K562 (cell line): Measurements from ENCODE around the gene POLR1H. TPM values are rescaled to one million over a fixed set of nuclear protein-coding genes. Genes with fewer than 3 reads are reported as not detected.
A peak's percentile ranks its signal among the peaks of the same experiment; 100 is the strongest.

ENCODE experiments used
- ATAC-seq: fragments of 200-7000 bp; cut with Tn5 transposase; 3 replicates; pipeline ENCODE4 v1.9.1; 2020; ENCODE audit warnings: moderate library complexity
- BruUV-seq: library from RNA; stranded (reverse); fragments of 400-500 nt; replicated peaks from 2 replicates; lab custom pipeline; 2021; lab: Mats Ljungman, UMichigan
- CTCF ChIA-PET: fragments of 300-600 bp; formaldehyde crosslinking; extraction: SDS; loops from one replicate; lab custom pipeline; 2021; ENCODE audit warnings: low intra/inter-chr PET ratio; lab: Yijun Ruan, JAX
- POLR2A ChIA-PET: fragments of 300-600, 350-650 bp; sonication (Branson Sonifier 250); formaldehyde crosslinking; extraction: SDS; loops from one replicate; lab custom pipeline; 2021; ENCODE audit warnings: antibody characterized with exemption, inconsistent platforms; lab: Yijun Ruan, JAX
- DNase-seq, 4 experiments: peaks; one replicate each; pipeline versions ENCODE4 v3.0.0 to v3.0.0-alpha.2; 2011 to 2018; ENCODE audit warnings: low spot score in 3 of 4, mixed read lengths in 3 of 4; ENCODE audit errors: extremely low read depth in 1 of 4
- FAIRE-seq: peaks from 2 replicates; lab custom pipeline; 2011; peaks lifted over from hg19 to GRCh38; lab: Jason Lieb, UNC
- H2AFZ ChIP-seq: 2 replicates; pipeline ENCODE4 v1.6.0; 2011; ENCODE audit warnings: low read depth, low read length, control low read depth, inconsistent platforms
- H3K27ac ChIP-seq: fragments of 200-600 bp; 3 replicates; pipeline ENCODE4 v1.8.0; 2011; ENCODE audit warnings: low read depth, mild to moderate bottlenecking, control low read depth, inconsistent platforms, low read length, moderate library complexity, mixed read lengths; ENCODE audit errors: extremely low read depth
- H3K27me3 ChIP-seq, 2 experiments: fragments of 300-600 bp in 1 of 2; 2 replicates in 1 of 2; 3 replicates in 1 of 2; pipeline versions ENCODE4 v1.6.0 to v1.8.0; 2011; ENCODE audit warnings: inconsistent platforms in 2 of 2, low read length in 2 of 2, mild to moderate bottlenecking in 1 of 2, mixed read lengths in 1 of 2, moderate library complexity in 1 of 2; ENCODE audit not compliant: control insufficient read depth in 2 of 2, insufficient read depth in 2 of 2
- H3K36me3 ChIP-seq: fragments of 300-600 bp; 3 replicates; pipeline ENCODE4 v1.8.0; 2011; ENCODE audit warnings: mild to moderate bottlenecking, low read length, inconsistent platforms; ENCODE audit not compliant: control insufficient read depth, insufficient read depth
- H3K4me1 ChIP-seq, 2 experiments: fragments of 200-600 bp in 1 of 2; replicated peaks in 1 of 2; 2 replicates in 1 of 2; 3 replicates in 1 of 2; pipeline versions ENCODE4 v1.5.1 to v1.8.0; 2011; ENCODE audit warnings: inconsistent platforms in 2 of 2, low read length in 2 of 2, mild to moderate bottlenecking in 1 of 2, mixed read lengths in 1 of 2, moderate library complexity in 1 of 2; ENCODE audit not compliant: control insufficient read depth in 2 of 2, insufficient read depth in 2 of 2
- H3K4me2 ChIP-seq: 2 replicates; pipeline ENCODE4 v1.6.1; 2011; ENCODE audit warnings: low read length, control low read depth, inconsistent platforms, mixed read lengths; ENCODE audit not compliant: insufficient read depth
- H3K4me3 ChIP-seq: fragments of 200-600 bp; sonication (generic), shearing (Covaris generic); 2 replicates; pipeline ENCODE4 v1.5.1; 2016; ENCODE audit warnings: control low read depth, inconsistent platforms
- H3K79me2 ChIP-seq: fragments of 200-600 bp; 3 replicates; pipeline ENCODE4 v1.8.0; 2011; ENCODE audit warnings: low read length, inconsistent platforms; ENCODE audit not compliant: control insufficient read depth, insufficient read depth
- H3K9ac ChIP-seq, 2 experiments: 2 replicates each; pipeline versions ENCODE4 v1.6.0 to v1.6.1; 2011; ENCODE audit warnings: low read depth in 2 of 2, low read length in 2 of 2, control low read depth in 1 of 2, inconsistent platforms in 1 of 2, mild to moderate bottlenecking in 1 of 2, mixed read lengths in 1 of 2; ENCODE audit not compliant: insufficient read depth in 1 of 2
- H3K9me1 ChIP-seq: one replicate; pipeline ENCODE4 v1.6.0; 2011; ENCODE audit warnings: inconsistent platforms, mild to moderate bottlenecking, low read length, moderate library complexity; ENCODE audit not compliant: control insufficient read depth, insufficient read depth
- H3K9me3 ChIP-seq: replicated peaks from 2 replicates; pipeline ENCODE4 v1.5.1; 2011; ENCODE audit warnings: low read depth, low read length, inconsistent platforms; ENCODE audit not compliant: control insufficient read depth, insufficient read depth
- H4K20me1 ChIP-seq: replicated peaks from 2 replicates; pipeline ENCODE4 v1.6.1; 2011; ENCODE audit warnings: low read length, inconsistent platforms, mixed read lengths; ENCODE audit not compliant: control insufficient read depth, insufficient read depth
- ATF7 ChIP-seq: fragments of 450-650 bp; IDR thresholded peaks from 2 replicates; pipeline ENCODE4 v1.7.1; 2014; ENCODE audit warnings: mild to moderate bottlenecking, moderate library complexity
- BCL6 ChIP-seq: fragments of 250-450 bp; sonication (Bioruptor Pico); IDR thresholded peaks from 2 replicates; pipeline ENCODE4 v1.4.0; 2020
- CHD2 ChIP-seq: IDR thresholded peaks from 2 replicates; pipeline ENCODE4 v1.6.1; 2011; ENCODE audit warnings: low read depth, low read length
- COPS2 ChIP-seq: fragments of 450-650 bp; conservative IDR thresholded peaks from 2 replicates; pipeline ENCODE4 v1.6.1; 2016; ENCODE audit warnings: mild to moderate bottlenecking, moderate library complexity
- HDAC8 ChIP-seq: fragments of 450-650 bp; IDR thresholded peaks from 2 replicates; pipeline ENCODE4 v1.6.1; 2016; ENCODE audit warnings: mild to moderate bottlenecking, missing genetic modification characterization, moderate library complexity, missing compliant biosample characterization
- MYNN ChIP-seq, 2 experiments: sonication (generic); formaldehyde crosslinking in 1 of 2; IDR thresholded peaks; 2 replicates each; pipeline versions ENCODE4 v1.5.0 to v1.6.1; 2016 to 2020; ENCODE audit warnings: antibody characterized with exemption in 1 of 2, missing genetic modification reagents in 1 of 2
- PCBP2 ChIP-seq: fragments of 200-400 bp; formaldehyde crosslinking; IDR thresholded peaks from 2 replicates; pipeline ENCODE4 v1.6.1; 2018; ENCODE audit warnings: low read length, low read depth, mild to moderate bottlenecking, moderate library complexity; ENCODE audit not compliant: poor library complexity, severe bottlenecking
- PHF8 ChIP-seq: fragments of 200-600 bp; sonication (generic); IDR thresholded peaks from 2 replicates; pipeline ENCODE4 v1.6.1; 2012; ENCODE audit warnings: mixed run types, mild to moderate bottlenecking, inconsistent platforms, low read length, moderate library complexity, borderline replicate concordance
- SUPT5H ChIP-seq: fragments of 450-650 bp; IDR thresholded peaks from 2 replicates; pipeline ENCODE4 v1.6.1; 2016
- TAL1 ChIP-seq: fragments of 450-650 bp; IDR thresholded peaks from 2 replicates; pipeline ENCODE4 v1.6.1; 2016; ENCODE audit warnings: mild to moderate bottlenecking
- WHSC1 ChIP-seq: IDR thresholded peaks from one replicate; pipeline ENCODE4 v1.6.1; 2012; ENCODE audit warnings: low read length, control low read depth, inconsistent platforms
- ZNF263 ChIP-seq: sonication (generic); formaldehyde crosslinking; IDR thresholded peaks from 2 replicates; pipeline ENCODE4 v1.8.0; 2022; ENCODE audit warnings: mild to moderate bottlenecking, missing genetic modification reagents, borderline replicate concordance
- ZNF778 ChIP-seq: fragments of 450-650 bp; formaldehyde crosslinking; IDR thresholded peaks from 2 replicates; pipeline ENCODE4 v1.4.0; 2020; ENCODE audit warnings: mild to moderate bottlenecking, moderate library complexity
- WGBS: fragments of 100-300 bp; shearing (Covaris generic); methylation state at CpG from one replicate; pipeline ENCODE4 v1.1.6; 2016; ENCODE audit warnings: low coverage, mixed read lengths; ENCODE audit not compliant: insufficient coverage; ENCODE audit errors: missing lambda C conversion rate; 5-methylcytosine and 5-hydroxymethylcytosine counted together
- in situ Hi-C: fragments of 300-500 bp; cut with MboI; formaldehyde crosslinking; loops from 4 replicates; pipeline ENCODE4 v1.15.0; 2018; ENCODE audit warnings: inconsistent platforms, mixed read lengths
- intact Hi-C: fragments of 100-400 bp; cut with micrococcal nuclease; formaldehyde crosslinking; loops from 2 replicates; pipeline ENCODE4 v1.14.2; 2022
- polyA plus RNA-seq, 8 experiments: library from polyadenylated mRNA; depleted of rRNA in 4 of 8; stranded (reverse) in 5 of 8; unstranded in 3 of 8; fragments of >200 nt; fragmentation: Nextera tagmentation in 2 of 8; fragmentation: Illumina TruSeq in 1 of 8; extraction: Ambion mirVana in 2 of 8; extraction: Trizol in 1 of 8; gene quantifications; 2 replicates each; pipeline versions ENCODE4 v1.2.1 to v1.2.3, GENCODE V29; 2011 to 2014; ENCODE audit warnings: inconsistent platforms in 1 of 8, missing spikeins in 1 of 8
- total RNA-seq, 7 experiments: library from RNA; depleted of rRNA in 6 of 7; stranded (reverse); fragments of >200 nt in 6 of 7; fragmentation: Illumina TruSeq in 2 of 7; extraction: Trizol in 2 of 7; gene quantifications; 2 replicates each; pipeline versions ENCODE4 v1.2.1 to v1.2.3, GENCODE V29; 2011 to 2021; ENCODE audit warnings: low replicate concordance in 1 of 7
- TF ChIP-seq, protein P1 (sequence below): fragments of 250-450 bp; sonication (Bioruptor Pico); IDR thresholded peaks from 2 replicates; pipeline ENCODE4 v1.8.0; 2022; ENCODE audit warnings: inconsistent platforms, mild to moderate bottlenecking, moderate library complexity, borderline replicate concordance
- TF ChIP-seq, protein P2 (sequence below): fragments of 250-450 bp; sonication (Bioruptor Pico); IDR thresholded peaks from 2 replicates; pipeline ENCODE4 v1.5.0; 2020; ENCODE audit warnings: mild to moderate bottlenecking
- TF ChIP-seq, protein P3 (sequence below), 2 experiments: fragments of 450-650 bp; IDR thresholded peaks; 2 replicates each; pipeline ENCODE4 v1.6.1; 2018; ENCODE audit warnings: mild to moderate bottlenecking in 2 of 2, low read depth in 1 of 2; ENCODE audit not compliant: partially characterized antibody in 2 of 2

POLR1H gene
- total and polyA plus RNA-seq, 9 of the 15 experiments (the other 6 are each of a cell fraction or from before 2014, with no cell fraction given) = 92.2 to 333 (median 143) TPM

DNA sequence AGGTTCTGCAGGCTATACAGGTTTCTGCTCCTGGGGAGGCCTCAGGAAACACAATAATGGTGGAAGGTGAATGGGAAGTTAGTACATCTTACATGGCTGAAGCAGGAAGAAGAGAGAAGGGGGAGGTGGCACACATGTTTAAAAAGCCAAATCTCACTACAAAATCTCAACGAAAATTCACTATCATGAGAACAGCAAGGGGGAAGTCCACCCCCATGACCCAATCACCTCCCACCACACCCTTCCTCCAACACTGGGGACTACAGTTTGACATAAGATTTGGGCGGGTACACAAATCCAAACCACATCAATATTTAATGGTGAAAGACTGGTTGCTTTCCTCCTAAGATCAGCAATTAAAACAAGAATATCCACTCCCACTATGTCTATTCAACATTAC lies 13.8 kb upstream of the POLR1H start (continued):
- peak; percentile 43; the same call in 1 of the 2 replicates for TF ChIP-seq TAL1
- TF ChIP-seq, all 486 proteins: peak for 25

DNA sequence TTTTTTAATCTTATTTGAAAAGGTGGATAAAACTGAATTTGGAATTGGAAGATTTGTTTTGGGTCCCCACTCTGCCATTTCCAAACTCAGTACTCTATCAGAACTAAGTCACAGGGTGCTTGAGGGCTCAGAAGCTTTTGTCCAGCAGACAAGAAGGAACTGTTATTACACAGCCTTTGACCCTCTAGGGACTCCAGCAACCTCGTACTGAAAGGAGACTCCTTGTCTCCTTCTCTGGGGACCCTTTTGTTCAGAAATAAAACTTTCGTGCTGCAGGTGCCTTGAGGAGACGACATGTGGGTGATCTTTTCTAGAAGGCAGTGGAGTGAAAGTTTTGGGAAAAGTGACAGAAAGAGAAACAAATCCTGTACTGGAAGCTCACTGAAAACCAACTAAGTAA lies 7.4 kb upstream of the POLR1H start:
- CTCF ChIA-PET = interaction anchor here (0.6 kb wide), 1 partner anchor 405 kb away, joined by 4 read pairs; no protein-coding TSS in a partner anchor
- TF ChIP-seq CHD2 (no peak), ZNF778 (CRISPR knock-in tag) (no peak), PHF8 (no peak), MYNN (IDR thresholded peaks at IDR 0.05) (no peak), MYNN (CRISPR knock-in tag; IDR thresholded peaks at IDR 0.05) (no peak), COPS2 (no peak), HDAC8 (tag) (no peak), WHSC1 (no peak), BCL6 (CRISPR knock-in tag) (no peak), SUPT5H (no peak), ATF7 (no peak), PCBP2 (no peak), ZNF263 (no peak)
- TF ChIP-seq, protein P1, sequence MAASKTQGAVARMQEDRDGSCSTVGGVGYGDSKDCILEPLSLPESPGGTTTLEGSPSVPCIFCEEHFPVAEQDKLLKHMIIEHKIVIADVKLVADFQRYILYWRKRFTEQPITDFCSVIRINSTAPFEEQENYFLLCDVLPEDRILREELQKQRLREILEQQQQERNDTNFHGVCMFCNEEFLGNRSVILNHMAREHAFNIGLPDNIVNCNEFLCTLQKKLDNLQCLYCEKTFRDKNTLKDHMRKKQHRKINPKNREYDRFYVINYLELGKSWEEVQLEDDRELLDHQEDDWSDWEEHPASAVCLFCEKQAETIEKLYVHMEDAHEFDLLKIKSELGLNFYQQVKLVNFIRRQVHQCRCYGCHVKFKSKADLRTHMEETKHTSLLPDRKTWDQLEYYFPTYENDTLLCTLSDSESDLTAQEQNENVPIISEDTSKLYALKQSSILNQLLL = no peak
- TF ChIP-seq, protein P2, sequence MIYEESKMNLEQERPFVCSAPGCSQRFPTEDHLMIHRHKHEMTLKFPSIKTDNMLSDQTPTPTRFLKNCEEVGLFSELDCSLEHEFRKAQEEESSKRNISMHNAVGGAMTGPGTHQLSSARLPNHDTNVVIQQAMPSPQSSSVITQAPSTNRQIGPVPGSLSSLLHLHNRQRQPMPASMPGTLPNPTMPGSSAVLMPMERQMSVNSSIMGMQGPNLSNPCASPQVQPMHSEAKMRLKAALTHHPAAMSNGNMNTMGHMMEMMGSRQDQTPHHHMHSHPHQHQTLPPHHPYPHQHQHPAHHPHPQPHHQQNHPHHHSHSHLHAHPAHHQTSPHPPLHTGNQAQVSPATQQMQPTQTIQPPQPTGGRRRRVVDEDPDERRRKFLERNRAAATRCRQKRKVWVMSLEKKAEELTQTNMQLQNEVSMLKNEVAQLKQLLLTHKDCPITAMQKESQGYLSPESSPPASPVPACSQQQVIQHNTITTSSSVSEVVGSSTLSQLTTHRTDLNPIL (CRISPR knock-in tag) = no peak
- TF ChIP-seq, protein P3, sequence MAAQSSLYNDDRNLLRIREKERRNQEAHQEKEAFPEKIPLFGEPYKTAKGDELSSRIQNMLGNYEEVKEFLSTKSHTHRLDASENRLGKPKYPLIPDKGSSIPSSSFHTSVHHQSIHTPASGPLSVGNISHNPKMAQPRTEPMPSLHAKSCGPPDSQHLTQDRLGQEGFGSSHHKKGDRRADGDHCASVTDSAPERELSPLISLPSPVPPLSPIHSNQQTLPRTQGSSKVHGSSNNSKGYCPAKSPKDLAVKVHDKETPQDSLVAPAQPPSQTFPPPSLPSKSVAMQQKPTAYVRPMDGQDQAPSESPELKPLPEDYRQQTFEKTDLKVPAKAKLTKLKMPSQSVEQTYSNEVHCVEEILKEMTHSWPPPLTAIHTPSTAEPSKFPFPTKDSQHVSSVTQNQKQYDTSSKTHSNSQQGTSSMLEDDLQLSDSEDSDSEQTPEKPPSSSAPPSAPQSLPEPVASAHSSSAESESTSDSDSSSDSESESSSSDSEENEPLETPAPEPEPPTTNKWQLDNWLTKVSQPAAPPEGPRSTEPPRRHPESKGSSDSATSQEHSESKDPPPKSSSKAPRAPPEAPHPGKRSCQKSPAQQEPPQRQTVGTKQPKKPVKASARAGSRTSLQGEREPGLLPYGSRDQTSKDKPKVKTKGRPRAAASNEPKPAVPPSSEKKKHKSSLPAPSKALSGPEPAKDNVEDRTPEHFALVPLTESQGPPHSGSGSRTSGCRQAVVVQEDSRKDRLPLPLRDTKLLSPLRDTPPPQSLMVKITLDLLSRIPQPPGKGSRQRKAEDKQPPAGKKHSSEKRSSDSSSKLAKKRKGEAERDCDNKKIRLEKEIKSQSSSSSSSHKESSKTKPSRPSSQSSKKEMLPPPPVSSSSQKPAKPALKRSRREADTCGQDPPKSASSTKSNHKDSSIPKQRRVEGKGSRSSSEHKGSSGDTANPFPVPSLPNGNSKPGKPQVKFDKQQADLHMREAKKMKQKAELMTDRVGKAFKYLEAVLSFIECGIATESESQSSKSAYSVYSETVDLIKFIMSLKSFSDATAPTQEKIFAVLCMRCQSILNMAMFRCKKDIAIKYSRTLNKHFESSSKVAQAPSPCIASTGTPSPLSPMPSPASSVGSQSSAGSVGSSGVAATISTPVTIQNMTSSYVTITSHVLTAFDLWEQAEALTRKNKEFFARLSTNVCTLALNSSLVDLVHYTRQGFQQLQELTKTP (IDR thresholded peaks at IDR 0.05; ENCODE audit: low read depth in 1 of 2, partially characterized antibody in 2 of 2) = no peak

More for the DNA sequence above, 7.4 kb upstream of the POLR1H start:
- H3K27ac ChIP-seq = no peak overlapping the region
- H4K20me1 ChIP-seq = no peaks in the 10 kb centered on the region
- no TSS peak for BruUV-seq
- WGBS = 73% methylated on average over 3 of the region's 3 CpGs
- no peaks in the 10 kb centered on the region for H3K9me3 ChIP-seq
- H3K4me2 ChIP-seq = no peak overlapping the region
- H3K4me1 ChIP-seq = no peaks in the 10 kb centered on the region
- H2AFZ ChIP-seq = no peak overlapping the region
- intact Hi-C loops (no loop called here), in situ Hi-C loops (no loop called here)
- H3K9ac ChIP-seq = no peak overlapping the region
- no peak for ATAC-seq
- H3K4me3 ChIP-seq = no peak overlapping the region
- POLR2A ChIA-PET = interaction anchor here (1.2 kb wide), 1 partner anchor 13 kb away, joined by 3 read pairs; the partner anchor contains the start of gene PPP1R11
- DNase-seq = no peak
- H3K27me3 ChIP-seq = no peaks in the 10 kb centered on the region
- FAIRE-seq = no peak
- no peaks in the 10 kb centered on the region for H3K9me1 ChIP-seq
- peaks cover 18% of the 10 kb centered on the region; the same call in 2 of the 3 replicates for H3K36me3 ChIP-seq
- no peaks in the 10 kb centered on the region for H3K79me2 ChIP-seq
